ENCODE results near the gene GDPD5. TPM values are rescaled to one million over a fixed set of nuclear protein-coding genes. Genes with fewer than 3 reads are reported as not detected.

GDPD5 gene
- total and polyA plus RNA-seq, 9 of the 15 experiments (the other 6 are each of a cell fraction or from before 2014, with no cell fraction given) = 0.32 to 27.3 (median 8.0) TPM

DNA sequence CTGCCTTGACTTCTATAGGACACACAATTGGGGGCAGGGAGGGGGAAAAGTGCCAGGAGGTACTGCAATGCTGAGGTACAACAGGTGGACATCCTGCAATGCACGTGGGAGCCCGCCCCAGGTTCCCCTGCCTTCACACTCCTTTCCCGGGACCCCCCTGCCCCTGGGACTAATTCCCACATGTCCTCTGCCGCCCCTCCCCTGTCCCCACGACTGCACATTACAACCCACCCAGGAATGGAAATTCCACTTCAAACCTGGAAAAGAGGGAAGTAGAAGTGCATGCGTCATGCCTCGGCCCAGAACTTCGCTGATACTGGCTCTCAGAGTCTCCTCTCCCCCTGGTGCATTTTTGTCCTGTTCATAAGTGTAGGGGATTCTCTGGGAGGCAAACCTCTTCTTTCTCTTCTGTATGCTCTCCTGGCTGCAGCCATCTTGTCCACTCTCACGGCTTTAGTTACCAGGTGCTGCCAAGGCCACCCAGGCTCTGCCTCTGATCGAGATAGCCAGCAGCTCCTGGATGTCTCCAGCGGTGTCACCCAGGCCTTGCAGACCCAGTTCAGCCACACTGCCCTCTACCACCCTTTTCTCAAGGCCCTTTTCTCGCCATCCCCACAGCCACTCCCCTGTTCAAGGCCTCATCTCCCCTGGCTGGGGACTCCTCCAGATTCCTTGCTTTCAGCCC lies 43.7 kb downstream of the GDPD5 start:
- Histone ChIP-seq H3K27ac (ENCODE audit: extremely low read depth, low read depth, low read length) (peak overlapping the region; percentile 38; the same call in 2 of the 3 replicates), H3K4me3 (no peak overlapping the region), H3K4me2 (ENCODE audit: insufficient read depth, low read length) (peak overlapping the region; percentile 1; the same call in 1 of the 2 replicates), H3K9me1 (ENCODE audit: control insufficient read depth, insufficient read depth, low read length) (no peaks in the 10 kb centered on the region), H3K9ac (ENCODE audit: insufficient read depth in 1 of 2, low read depth in 2 of 2, low read length in 2 of 2) (peak overlapping the region; percentile 17 to 78; a peak in 3 of 4 replicates), H3K9me3 (replicated peaks; ENCODE audit: control insufficient read depth, insufficient read depth, low read depth, low read length) (no peaks in the 10 kb centered on the region), H4K20me1 (replicated peaks; ENCODE audit: control insufficient read depth, insufficient read depth, low read length) (no peaks in the 10 kb centered on the region), H3K4me1 (replicated peaks in 1 of 2; ENCODE audit: control insufficient read depth in 2 of 2, insufficient read depth in 2 of 2, low read length in 2 of 2) (peaks cover 39 to 52% of the 10 kb centered on the region in 2 experiments), H3K27me3 (ENCODE audit: control insufficient read depth in 2 of 2, insufficient read depth in 2 of 2, low read length in 2 of 2) (no peaks in the 10 kb centered on the region), H3K36me3 (ENCODE audit: control insufficient read depth, insufficient read depth, low read length) (no peaks in the 10 kb centered on the region), H3K79me2 (ENCODE audit: control insufficient read depth, insufficient read depth, low read length) (no peaks in the 10 kb centered on the region), H2AFZ (ENCODE audit: low read depth, low read length) (peak overlapping the region; percentile 58)
- ChIA-PET CTCF (ENCODE audit: low intra/inter-chr PET ratio) (no interaction called here), POLR2A (interaction anchor here (0.5 to 1.0 kb wide), 7 partner anchors 13 to 233 kb away, joined by 3 to 4 read pairs (median 3); no protein-coding TSS in a partner anchor)
- in situ Hi-C loops (cut with MboI) = no loop called here
- WGBS (ENCODE audit: insufficient coverage, low coverage, missing lambda C conversion rate) = 25% methylated on average over 12 of the region's 12 CpGs
- peak; percentile 4; the same call in 1 of the 3 replicates for ATAC-seq
- intact Hi-C loops (cut with micrococcal nuclease) = no loop called here
- BruUV-seq (replicated peaks) = no TSS peak
- FAIRE-seq = peak; percentile 55
- peak in 2 of 4 experiments; percentile 24 to 30 for DNase-seq (ENCODE audit: extremely low read depth in 1 of 4, low spot score in 3 of 4)
- TF ChIP-seq NFE2 (IDR thresholded peaks at IDR 0.05; ENCODE audit: low read depth) (peak; percentile 62; the same call in 1 of the 2 replicates), HINFP (tag; conservative IDR thresholded peaks at IDR 0.05; ENCODE audit: low read depth) (0 out of 2 replicates have a peak, but pooled peaks have one; percentile 27), MGA (IDR thresholded peaks at IDR 0.05) (peak; percentile 75; the same call in 1 of the 2 replicates)
